Panc1 (cell line): ENCODE measurements around the gene MYH14. TPM values are rescaled to one million over a fixed set of nuclear protein-coding genes. Genes with fewer than 3 reads are reported as not detected.

ENCODE experiments used
- ATAC-seq: fragments of 200-7000 bp; cut with Tn5 transposase; 2 replicates; pipeline ENCODE4 v1.9.1; 2020; ENCODE audit warnings: mild to moderate bottlenecking, moderate library complexity
- BruUV-seq: library from RNA; stranded (reverse); fragments of 400-500 nt; replicated peaks from 2 replicates; lab custom pipeline; 2021; lab: Mats Ljungman, UMichigan
- CTCF ChIA-PET: fragments of 300-600 bp; sonication (Branson Sonifier 250); formaldehyde crosslinking; loops from one replicate; lab custom pipeline; 2022; ENCODE audit warnings: antibody characterized with exemption; lab: Charles Lee
- POLR2A ChIA-PET: fragments of 300-600 bp; sonication (Branson Sonifier 250); formaldehyde crosslinking; loops from one replicate; lab custom pipeline; 2022; ENCODE audit warnings: antibody characterized with exemption; lab: Charles Lee
- DNase-seq: peaks from one replicate; pipeline ENCODE4 v3.0.0-alpha.2; 2010; ENCODE audit warnings: low read depth, low spot score
- H3K27ac ChIP-seq: 2 replicates; pipeline ENCODE4 v1.5.1; 2011; ENCODE audit warnings: mild to moderate bottlenecking, low read length, inconsistent platforms
- H3K27me3 ChIP-seq: fragments of 200-500 bp; sonication (Bioruptor generic); 2 replicates; pipeline ENCODE4 v1.6.0; 2014; ENCODE audit warnings: low read length, inconsistent platforms; ENCODE audit not compliant: control insufficient read depth, insufficient read depth
- H3K36me3 ChIP-seq: fragments of 200-500 bp; sonication (Bioruptor generic); 2 replicates; pipeline ENCODE4 v1.5.1; 2014; ENCODE audit warnings: inconsistent platforms, mild to moderate bottlenecking, low read length, moderate library complexity; ENCODE audit not compliant: control insufficient read depth, insufficient read depth
- H3K4me1 ChIP-seq: 2 replicates; pipeline ENCODE4 v1.5.1; 2011; ENCODE audit warnings: inconsistent platforms, mild to moderate bottlenecking, low read length, moderate library complexity; ENCODE audit not compliant: control insufficient read depth, insufficient read depth
- H3K4me3 ChIP-seq, 2 experiments: 2 replicates each; pipeline ENCODE4 v1.5.1; 2011 to 2012; ENCODE audit warnings: low read depth in 2 of 2, low read length in 2 of 2, mild to moderate bottlenecking in 2 of 2, inconsistent platforms in 1 of 2, moderate library complexity in 1 of 2
- H3K9me3 ChIP-seq: fragments of 200-500 bp; sonication (Bioruptor generic); 2 replicates; pipeline ENCODE4 v1.5.1; 2014; ENCODE audit warnings: low read depth, mild to moderate bottlenecking, inconsistent platforms, low read length, moderate library complexity; ENCODE audit not compliant: control insufficient read depth, insufficient read depth
- POLR2AphosphoS5 ChIP-seq: IDR thresholded peaks from 2 replicates; pipeline ENCODE4 v1.6.1; 2012; ENCODE audit warnings: mild to moderate bottlenecking, low read depth, low read length, moderate library complexity
- SIN3A ChIP-seq: IDR thresholded peaks from 2 replicates; pipeline ENCODE4 v1.6.1; 2012; ENCODE audit warnings: low read depth, mild to moderate bottlenecking, low read length, moderate library complexity, borderline replicate concordance; ENCODE audit not compliant: insufficient read depth
- TCF7L2 ChIP-seq: IDR thresholded peaks from 2 replicates; pipeline ENCODE4 v1.6.1; 2011; ENCODE audit warnings: mild to moderate bottlenecking, low read depth, low read length, inconsistent platforms
- in situ Hi-C: cut with HindIII; loops from 2 replicates; pipeline ENCODE4 v1.10.0; 2016; ENCODE audit warnings: low sequenced_read_pairs, low pct_unique_long_range_greater_than_20kb
- intact Hi-C: fragments of 100-400 bp; cut with micrococcal nuclease; formaldehyde crosslinking; loops from one replicate; pipeline ENCODE4 v1.10.0; 2022; ENCODE audit not compliant: unreplicated experiment
- total RNA-seq: library from RNA; stranded (reverse); gene quantifications from one replicate; pipeline ENCODE4 v1.2.1, GENCODE V29; 2021; ENCODE audit not compliant: unreplicated experiment
- TF ChIP-seq, protein P1 (sequence below), 2 experiments: IDR thresholded peaks; 2 replicates each; pipeline ENCODE4 v1.6.1; 2011 to 2012; ENCODE audit warnings: low read depth in 2 of 2, control low read depth in 1 of 2, low read length in 1 of 2, mild to moderate bottlenecking in 1 of 2, moderate library complexity in 1 of 2; ENCODE audit not compliant: insufficient read depth in 1 of 2
- TF ChIP-seq, protein P2 (sequence below): fragments of 450-650 bp; IDR thresholded peaks from 2 replicates; pipeline ENCODE4 v1.5.1; 2017; ENCODE audit warnings: mild to moderate bottlenecking

Gene MYH14
- total RNA-seq, 1 experiment from 2014 or later = 23.8 TPM

DNA sequence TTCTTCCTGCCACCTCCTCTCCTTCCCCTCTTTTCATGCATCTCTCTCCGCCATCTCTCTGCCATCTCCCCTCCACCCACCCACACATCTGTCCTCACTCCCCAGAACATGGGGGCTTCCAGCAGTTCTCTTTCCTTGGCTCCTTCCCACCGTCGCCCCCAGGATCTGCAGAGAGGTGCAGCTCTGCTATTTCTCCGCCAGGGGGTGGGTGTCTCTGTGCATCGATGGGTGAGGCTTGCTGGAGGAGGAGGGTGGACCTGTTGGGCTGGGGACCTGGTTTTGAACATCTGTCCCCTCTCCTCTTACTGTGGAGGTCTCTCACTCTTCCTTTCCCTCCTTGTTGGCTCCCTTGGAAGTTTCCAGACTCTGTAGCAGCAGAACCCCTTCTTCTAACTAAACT lies 51.7 kb downstream of the MYH14 start:
- no peak overlapping the region for H3K4me3 ChIP-seq
- DNase-seq (no peak), ATAC-seq (no peak)
- POLR2A ChIA-PET = no interaction called here
- peaks cover 4% of the 10 kb centered on the region; the same call in 1 of the 2 replicates for H3K9me3 ChIP-seq
- no peak overlapping the region for H3K27ac ChIP-seq
- TF ChIP-seq SIN3A = no peak
- TF ChIP-seq, protein P1, sequence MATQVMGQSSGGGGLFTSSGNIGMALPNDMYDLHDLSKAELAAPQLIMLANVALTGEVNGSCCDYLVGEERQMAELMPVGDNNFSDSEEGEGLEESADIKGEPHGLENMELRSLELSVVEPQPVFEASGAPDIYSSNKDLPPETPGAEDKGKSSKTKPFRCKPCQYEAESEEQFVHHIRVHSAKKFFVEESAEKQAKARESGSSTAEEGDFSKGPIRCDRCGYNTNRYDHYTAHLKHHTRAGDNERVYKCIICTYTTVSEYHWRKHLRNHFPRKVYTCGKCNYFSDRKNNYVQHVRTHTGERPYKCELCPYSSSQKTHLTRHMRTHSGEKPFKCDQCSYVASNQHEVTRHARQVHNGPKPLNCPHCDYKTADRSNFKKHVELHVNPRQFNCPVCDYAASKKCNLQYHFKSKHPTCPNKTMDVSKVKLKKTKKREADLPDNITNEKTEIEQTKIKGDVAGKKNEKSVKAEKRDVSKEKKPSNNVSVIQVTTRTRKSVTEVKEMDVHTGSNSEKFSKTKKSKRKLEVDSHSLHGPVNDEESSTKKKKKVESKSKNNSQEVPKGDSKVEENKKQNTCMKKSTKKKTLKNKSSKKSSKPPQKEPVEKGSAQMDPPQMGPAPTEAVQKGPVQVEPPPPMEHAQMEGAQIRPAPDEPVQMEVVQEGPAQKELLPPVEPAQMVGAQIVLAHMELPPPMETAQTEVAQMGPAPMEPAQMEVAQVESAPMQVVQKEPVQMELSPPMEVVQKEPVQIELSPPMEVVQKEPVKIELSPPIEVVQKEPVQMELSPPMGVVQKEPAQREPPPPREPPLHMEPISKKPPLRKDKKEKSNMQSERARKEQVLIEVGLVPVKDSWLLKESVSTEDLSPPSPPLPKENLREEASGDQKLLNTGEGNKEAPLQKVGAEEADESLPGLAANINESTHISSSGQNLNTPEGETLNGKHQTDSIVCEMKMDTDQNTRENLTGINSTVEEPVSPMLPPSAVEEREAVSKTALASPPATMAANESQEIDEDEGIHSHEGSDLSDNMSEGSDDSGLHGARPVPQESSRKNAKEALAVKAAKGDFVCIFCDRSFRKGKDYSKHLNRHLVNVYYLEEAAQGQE (IDR thresholded peaks at IDR 0.05; ENCODE audit: insufficient read depth in 1 of 2, low read depth in 2 of 2, low read length in 1 of 2) = no peak
- no peak for TF ChIP-seq POLR2AphosphoS5
- TF ChIP-seq, protein P2, sequence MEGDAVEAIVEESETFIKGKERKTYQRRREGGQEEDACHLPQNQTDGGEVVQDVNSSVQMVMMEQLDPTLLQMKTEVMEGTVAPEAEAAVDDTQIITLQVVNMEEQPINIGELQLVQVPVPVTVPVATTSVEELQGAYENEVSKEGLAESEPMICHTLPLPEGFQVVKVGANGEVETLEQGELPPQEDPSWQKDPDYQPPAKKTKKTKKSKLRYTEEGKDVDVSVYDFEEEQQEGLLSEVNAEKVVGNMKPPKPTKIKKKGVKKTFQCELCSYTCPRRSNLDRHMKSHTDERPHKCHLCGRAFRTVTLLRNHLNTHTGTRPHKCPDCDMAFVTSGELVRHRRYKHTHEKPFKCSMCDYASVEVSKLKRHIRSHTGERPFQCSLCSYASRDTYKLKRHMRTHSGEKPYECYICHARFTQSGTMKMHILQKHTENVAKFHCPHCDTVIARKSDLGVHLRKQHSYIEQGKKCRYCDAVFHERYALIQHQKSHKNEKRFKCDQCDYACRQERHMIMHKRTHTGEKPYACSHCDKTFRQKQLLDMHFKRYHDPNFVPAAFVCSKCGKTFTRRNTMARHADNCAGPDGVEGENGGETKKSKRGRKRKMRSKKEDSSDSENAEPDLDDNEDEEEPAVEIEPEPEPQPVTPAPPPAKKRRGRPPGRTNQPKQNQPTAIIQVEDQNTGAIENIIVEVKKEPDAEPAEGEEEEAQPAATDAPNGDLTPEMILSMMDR = peak; percentile 45
- no peaks in the 10 kb centered on the region for H3K4me1 ChIP-seq
- intact Hi-C loops = no loop called here
- in situ Hi-C loops = no loop called here
- BruUV-seq = no TSS peak
- CTCF ChIA-PET = interaction anchor here (0.6 kb wide), 1 partner anchor 15 kb away, joined by 3 read pairs; no protein-coding TSS in a partner anchor
- no peaks in the 10 kb centered on the region for H3K36me3 ChIP-seq
- no peaks in the 10 kb centered on the region for H3K27me3 ChIP-seq

GRCh38 chr19:50257141-50257540 lies 53.7 kb downstream of the MYH14 start:
- ChIA-PET POLR2A (no interaction called here), CTCF (interaction anchor here (1.7 kb wide), 1 partner anchor 15 kb away, joined by 4 read pairs; no protein-coding TSS in a partner anchor)
- BruUV-seq = no TSS peak
- Histone ChIP-seq H3K27ac (no peak overlapping the region), H3K9me3 (peaks cover 4% of the 10 kb centered on the region; the same call in 1 of the 2 replicates), H3K27me3 (no peaks in the 10 kb centered on the region), H3K4me3 (no peak overlapping the region), H3K36me3 (no peaks in the 10 kb centered on the region), H3K4me1 (no peaks in the 10 kb centered on the region)
- in situ Hi-C loops = no loop called here
- TF ChIP-seq, protein P1 (IDR thresholded peaks at IDR 0.05; ENCODE audit: insufficient read depth in 1 of 2, low read depth in 2 of 2, low read length in 1 of 2) = no peak
- TF ChIP-seq POLR2AphosphoS5 (no peak), SIN3A (no peak), TCF7L2 (no peak)
- TF ChIP-seq, protein P2 = no peak
- ATAC-seq (no peak), DNase-seq (no peak)
- intact Hi-C loops = no loop called here
